ENCODE measurements around the gene KLF15. TPM values are rescaled to one million over a fixed set of nuclear protein-coding genes. Genes with fewer than 3 reads are reported as not detected.

Gene KLF15
- total RNA-seq, 4 donors from 2014 or later: 9.6 to 31.3 (median 19.2) TPM

GRCh38 chr3:126370606-126371005 is 13.4 kb upstream of the KLF15 start:
- DNase-seq (ENCODE audit: low spot score in 2 of 2): peak in 1 of 2 donors; percentile 65
- WGBS, 2 donors: 92 to 96% methylated on average over 7 of the region's 7 CpGs
- intact Hi-C loops (cut with DNase I; ENCODE audit: low total_unique reads): no loop called here
- H3K4me3 ChIP-seq (ENCODE audit: low read depth, poor library complexity, severe bottlenecking): no peak overlapping the region
- TF ChIP-seq CTCF (IDR thresholded peaks at IDR 0.05): no peak
- TF ChIP-seq POLR2A (IDR thresholded peaks at IDR 0.05): no peak

- intact Hi-C loops (cut with DNase I; ENCODE audit: low total_unique reads): no loop called here
- WGBS, 2 donors: 62 to 78% methylated on average over 4 of the region's 4 CpGs
- no peak overlapping the region for H3K4me3 ChIP-seq (ENCODE audit: low read depth, poor library complexity, severe bottlenecking)
- TF ChIP-seq CTCF (IDR thresholded peaks at IDR 0.05): no peak
- no peak for TF ChIP-seq POLR2A (IDR thresholded peaks at IDR 0.05)
- DNase-seq (ENCODE audit: low spot score in 2 of 2): peak in 1 of 2 donors; percentile 68
These were observed 12.8 kb upstream of the KLF15 start for GRCh38 chr3:126370055-126370454.

- no peak for TF ChIP-seq POLR2A (IDR thresholded peaks at IDR 0.05)
- no peak for TF ChIP-seq CTCF (IDR thresholded peaks at IDR 0.05)
- intact Hi-C loops (cut with DNase I; ENCODE audit: low total_unique reads): no loop called here
- no peak overlapping the region for H3K4me3 ChIP-seq (ENCODE audit: low read depth, poor library complexity, severe bottlenecking)
- WGBS, 2 donors: 93 to 95% methylated on average over 2 of the region's 2 CpGs
- DNase-seq (ENCODE audit: low spot score in 2 of 2): no peak
These were observed 12.3 kb upstream of the KLF15 start for GRCh38 chr3:126369490-126369889.

GRCh38 chr3:126367316-126367805 is 10.2 kb upstream of the KLF15 start:
- intact Hi-C loops (cut with DNase I; ENCODE audit: low total_unique reads): no loop called here
- 96 to 99% methylated on average over 6 of the region's 6 CpGs for WGBS, 2 donors
- TF ChIP-seq CTCF (IDR thresholded peaks at IDR 0.05): no peak
- no peak overlapping the region for H3K4me3 ChIP-seq (ENCODE audit: low read depth, poor library complexity, severe bottlenecking)
- peak in 1 of 2 donors; percentile 68 for DNase-seq (ENCODE audit: low spot score in 2 of 2)

GRCh38 chr3:126365351-126366277 is 8.4 kb upstream of the KLF15 start:
- 81 to 87% methylated on average over 10 to 11 of the region's 11 CpGs for WGBS, 2 donors
- intact Hi-C loops (cut with DNase I; ENCODE audit: low total_unique reads): no loop called here
- TF ChIP-seq CTCF (IDR thresholded peaks at IDR 0.05): no peak
- TF ChIP-seq POLR2A (IDR thresholded peaks at IDR 0.05): no peak
- H3K4me3 ChIP-seq (ENCODE audit: low read depth, poor library complexity, severe bottlenecking): no peak overlapping the region
- DNase-seq (ENCODE audit: low spot score in 2 of 2): peak in 1 of 2 donors; percentile 76

All from lower leg skin (tissue), 4 donors.